Neuronal stem cell (in vitro differentiated cells): ENCODE results near the gene TMEM164.

Source experiments
- DNase-seq: peaks from one replicate; pipeline ENCODE4 v3.0.0-alpha.2; 2013; ENCODE audit warnings: low spot score
- H2AFZ ChIP-seq: one replicate; pipeline ENCODE4 v1.6.1; 2013; ENCODE audit warnings: mild to moderate bottlenecking, low read length, inconsistent platforms
- H2AK5ac ChIP-seq: 2 replicates; pipeline ENCODE4 v1.6.1; 2013; ENCODE audit warnings: low read depth, mild to moderate bottlenecking, inconsistent platforms, low read length, moderate library complexity, mixed read lengths
- H2BK120ac ChIP-seq: 2 replicates; pipeline ENCODE4 v1.6.1; 2013; ENCODE audit warnings: low read depth, mild to moderate bottlenecking, inconsistent platforms, low read length, moderate library complexity, mixed read lengths
- H2BK12ac ChIP-seq: one replicate; pipeline ENCODE4 v1.6.1; 2013; ENCODE audit warnings: low read length, inconsistent platforms
- H2BK15ac ChIP-seq: 2 replicates; pipeline ENCODE4 v1.6.1; 2013; ENCODE audit warnings: mild to moderate bottlenecking, low read length, inconsistent platforms, mixed read lengths
- H2BK5ac ChIP-seq: one replicate; pipeline ENCODE4 v1.6.1; 2013; ENCODE audit warnings: inconsistent platforms, mild to moderate bottlenecking, low read length, moderate library complexity
- H3K14ac ChIP-seq: one replicate; pipeline ENCODE4 v1.6.1; 2013; ENCODE audit warnings: low read length, inconsistent platforms
- H3K18ac ChIP-seq: 2 replicates; pipeline ENCODE4 v1.6.1; 2013; ENCODE audit warnings: low read length, inconsistent platforms
- H3K23ac ChIP-seq: 2 replicates; pipeline ENCODE4 v1.6.1; 2013; ENCODE audit warnings: low read depth, mild to moderate bottlenecking, mixed read lengths, low read length, inconsistent platforms; ENCODE audit not compliant: poor library complexity
- H3K27ac ChIP-seq: replicated peaks from 3 replicates; pipeline ENCODE4 v1.5.1; 2013; ENCODE audit warnings: low read length, inconsistent platforms
- H3K27me3 ChIP-seq, 3 experiments: 2 replicates each; pipeline ENCODE4 v1.6.1; 2013; ENCODE audit warnings: low read length in 3 of 3, mild to moderate bottlenecking in 2 of 3, inconsistent platforms in 1 of 3, low read depth in 1 of 3, mixed read lengths in 1 of 3, moderate library complexity in 1 of 3; ENCODE audit not compliant: control insufficient read depth in 3 of 3, insufficient read depth in 3 of 3
- H3K36me3 ChIP-seq, 2 donors: replicated peaks in 1 of 2; 2 replicates each; pipeline ENCODE4 v1.6.1; 2013; ENCODE audit warnings: low read length in 2 of 2; ENCODE audit not compliant: control insufficient read depth in 2 of 2, insufficient read depth in 2 of 2
- H3K4ac ChIP-seq: 2 replicates; pipeline ENCODE4 v1.6.1; 2013; ENCODE audit warnings: inconsistent platforms, mild to moderate bottlenecking, low read length, moderate library complexity
- H3K4me1 ChIP-seq, 2 donors: 1 replicate in 1 of 2; 2 replicates in 1 of 2; pipeline ENCODE4 v1.6.1; 2013; ENCODE audit warnings: low read length in 2 of 2, low read depth in 1 of 2; ENCODE audit not compliant: control insufficient read depth in 2 of 2, insufficient read depth in 1 of 2
- H3K4me2 ChIP-seq: one replicate; pipeline ENCODE4 v1.6.1; 2013; ENCODE audit warnings: mild to moderate bottlenecking, low read length, inconsistent platforms; ENCODE audit not compliant: insufficient read depth, poor library complexity, severe bottlenecking
- H3K4me3 ChIP-seq, 2 donors: 2 replicates each; pipeline ENCODE4 v1.5.1; 2013; ENCODE audit warnings: low read length in 2 of 2, mild to moderate bottlenecking in 2 of 2, inconsistent platforms in 1 of 2, moderate library complexity in 1 of 2
- H3K79me1 ChIP-seq: one replicate; pipeline ENCODE4 v1.6.1; 2013; ENCODE audit warnings: low read depth, mild to moderate bottlenecking, inconsistent platforms, low read length, moderate library complexity
- H3K9ac ChIP-seq: one replicate; pipeline ENCODE4 v1.6.1; 2013; ENCODE audit warnings: mild to moderate bottlenecking, low read depth, low read length, inconsistent platforms; ENCODE audit not compliant: poor library complexity
- H3K9me3 ChIP-seq, 2 donors: replicated peaks in 1 of 2; 2 replicates each; pipeline versions ENCODE3 to v1.6.1; 2013; ENCODE audit warnings: low read length in 2 of 2, mild to moderate bottlenecking in 2 of 2, inconsistent platforms in 1 of 2, low read depth in 1 of 2, mixed read lengths in 1 of 2, moderate library complexity in 1 of 2; ENCODE audit not compliant: control insufficient read depth in 2 of 2, insufficient read depth in 1 of 2
- H4K8ac ChIP-seq: one replicate; pipeline ENCODE4 v1.6.1; 2013; ENCODE audit warnings: low read depth, mild to moderate bottlenecking, inconsistent platforms, low read length, moderate library complexity
- H4K91ac ChIP-seq: one replicate; pipeline ENCODE4 v1.6.1; 2013; ENCODE audit warnings: low read length, low read depth, mild to moderate bottlenecking, inconsistent platforms; ENCODE audit not compliant: poor library complexity
- WGBS, 2 donors: extraction: QIAGEN DNeasy Blood & Tissue Kit; methylation state at CpG; one replicate each; pipeline ENCODE4 v1.1.7; 2013; ENCODE audit warnings: missing lambda C conversion rate in 2 of 2, mixed read lengths in 1 of 2; ENCODE audit not compliant: insufficient read length in 2 of 2, insufficient replicate concordance in 1 of 2; ENCODE audit errors: extremely low coverage in 2 of 2; 5-methylcytosine and 5-hydroxymethylcytosine counted together

The TMEM164 gene

DNA sequence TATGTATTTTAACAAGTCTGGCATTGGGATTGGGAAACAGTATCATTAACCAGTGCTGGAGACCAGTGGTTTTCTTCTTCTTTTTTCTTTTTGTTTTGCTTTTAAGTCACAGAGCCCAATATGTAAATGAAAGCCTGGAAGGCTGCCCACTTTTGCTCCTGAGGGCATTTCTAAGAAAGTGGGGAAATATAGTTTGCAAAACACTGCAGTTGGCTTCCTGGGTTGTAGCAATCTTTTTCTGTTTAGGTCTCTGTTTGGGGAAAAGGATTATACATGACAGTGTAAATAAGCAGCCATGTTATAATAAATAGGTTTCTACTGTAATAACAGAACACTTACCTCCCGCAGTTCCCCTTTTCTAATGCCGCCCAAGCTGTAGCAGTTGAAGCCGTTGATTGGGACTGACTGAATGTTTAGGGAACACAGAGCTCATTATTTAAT is 105.5 kb downstream of the TMEM164 start:
- no peak for DNase-seq
- H3K9me3 ChIP-seq = no peaks in the 10 kb centered on the region

DNA sequence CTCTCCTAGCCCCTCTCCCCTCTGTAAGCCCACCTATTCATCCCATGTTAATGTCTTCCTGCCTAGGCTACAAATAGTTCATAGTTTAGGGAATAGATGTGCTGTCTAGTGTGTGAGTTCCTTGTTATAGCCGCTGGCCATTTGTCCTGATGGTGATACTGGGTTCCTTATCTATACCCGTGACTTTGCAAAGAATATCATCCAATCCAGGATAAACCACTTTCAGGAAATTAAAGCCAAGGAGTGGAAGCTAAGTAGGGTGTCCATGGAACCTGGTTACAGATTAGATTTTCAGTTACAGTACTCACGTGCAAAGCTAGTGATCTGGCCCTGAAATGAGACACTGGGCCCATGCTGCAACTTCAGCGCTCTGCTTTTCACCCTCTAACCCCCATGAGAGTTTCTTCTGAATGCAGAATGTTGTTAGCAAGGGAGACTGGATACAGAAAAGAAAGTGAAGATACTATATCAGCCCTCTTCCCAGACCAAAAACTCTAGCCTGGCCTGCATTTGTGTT is 111.4 kb downstream of the TMEM164 start:
- no peak overlapping the region for H3K14ac ChIP-seq

More for the DNA sequence above, 105.5 kb downstream of the TMEM164 start:
- no peak overlapping the region for H2BK15ac ChIP-seq
- H2BK120ac ChIP-seq = no peak overlapping the region
- no peak overlapping the region for H3K4me3 ChIP-seq
- WGBS, 2 donors = no CpG with 5 or more reads among the region's 3 CpGs
- no peaks in the 10 kb centered on the region for H3K4me1 ChIP-seq
- no peak overlapping the region for H4K8ac ChIP-seq
- H3K9ac ChIP-seq = no peak overlapping the region
- H3K4me2 ChIP-seq = no peak overlapping the region
- H3K27ac ChIP-seq = no peak overlapping the region
- no peak overlapping the region for H2BK5ac ChIP-seq
- H3K23ac ChIP-seq = no peak overlapping the region
- H3K36me3 ChIP-seq = no peaks in the 10 kb centered on the region
- no peak overlapping the region for H3K14ac ChIP-seq
- H4K91ac ChIP-seq = no peak overlapping the region
- H2AK5ac ChIP-seq = no peak overlapping the region
- H2AFZ ChIP-seq = no peak overlapping the region
- no peak overlapping the region for H2BK12ac ChIP-seq
- no peak overlapping the region for H3K18ac ChIP-seq
- H3K27me3 ChIP-seq = no peaks in the 10 kb centered on the region
- no peaks in the 10 kb centered on the region for H3K79me1 ChIP-seq
- H3K4ac ChIP-seq = no peak overlapping the region

DNA sequence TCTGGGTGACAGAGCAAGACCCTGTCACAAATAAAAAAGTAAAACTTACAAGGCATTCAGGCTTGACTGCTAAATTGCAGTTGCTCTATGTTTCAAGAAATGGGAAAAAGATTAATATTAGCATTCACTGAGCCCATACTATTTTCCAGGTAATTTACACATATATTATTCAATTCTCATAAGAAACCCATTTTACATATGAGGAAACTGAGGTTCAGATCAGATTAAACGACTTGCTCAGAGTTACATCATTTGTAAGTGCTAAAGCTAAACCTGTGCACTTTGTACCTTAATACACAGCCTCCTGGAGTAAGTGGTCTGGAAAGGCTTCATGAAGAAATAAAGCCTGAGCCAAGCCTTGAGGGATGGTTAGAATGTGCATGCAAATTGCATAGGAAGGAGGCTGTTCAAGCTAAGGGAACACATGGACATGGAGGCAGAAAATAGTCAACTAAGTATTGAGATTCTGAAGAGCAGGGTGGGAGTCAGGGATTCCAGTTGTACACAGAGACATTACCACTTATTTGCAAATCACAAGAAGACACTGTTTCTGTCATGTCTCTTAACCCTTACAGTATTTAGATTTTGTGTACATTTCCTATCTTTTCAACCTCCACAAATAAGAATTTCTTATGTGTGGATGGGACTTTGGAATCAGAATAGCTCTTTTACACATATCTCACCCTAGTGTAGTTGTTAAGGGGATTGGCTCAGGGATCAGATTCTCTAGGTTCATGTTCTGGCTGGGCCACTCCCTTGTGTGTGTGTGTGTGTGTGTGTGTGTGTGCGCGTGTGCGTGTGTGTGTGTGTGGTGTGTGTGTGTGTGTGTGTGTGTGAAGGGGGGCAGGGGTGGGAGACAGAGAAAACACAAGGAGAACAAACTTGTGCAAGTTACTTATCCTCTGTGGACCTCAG is 113.4 kb downstream of the TMEM164 start:
- Histone ChIP-seq H3K9ac (no peak overlapping the region), H3K4ac (no peak overlapping the region), H3K4me1 (no peaks in the 10 kb centered on the region), H4K91ac (no peak overlapping the region), H2AFZ (no peak overlapping the region), H2AK5ac (no peak overlapping the region), H3K9me3 (no peaks in the 10 kb centered on the region), H4K8ac (no peak overlapping the region), H3K79me1 (no peaks in the 10 kb centered on the region), H3K27me3 (no peaks in the 10 kb centered on the region), H2BK5ac (no peak overlapping the region), H3K4me2 (no peak overlapping the region), H3K27ac (no peak overlapping the region), H3K18ac (no peak overlapping the region), H2BK120ac (no peak overlapping the region), H3K14ac (no peak overlapping the region), H2BK15ac (no peak overlapping the region), H3K36me3 (no peaks in the 10 kb centered on the region), H2BK12ac (no peak overlapping the region), H3K23ac (no peak overlapping the region), H3K4me3 (no peak overlapping the region)
- no CpG with 5 or more reads among the region's 4 CpGs for WGBS, 2 donors
- DNase-seq = no peak

More for the DNA sequence above, 111.4 kb downstream of the TMEM164 start:
- H2BK15ac ChIP-seq = no peak overlapping the region
- H3K27ac ChIP-seq = no peak overlapping the region
- WGBS, 2 donors = no CpG with 5 or more reads among the region's 4 CpGs
- H3K79me1 ChIP-seq = no peaks in the 10 kb centered on the region
- no peak overlapping the region for H2BK120ac ChIP-seq
- H3K4me2 ChIP-seq = no peak overlapping the region
- H3K4me3 ChIP-seq = no peak overlapping the region
- no peak overlapping the region for H4K91ac ChIP-seq
- no peaks in the 10 kb centered on the region for H3K4me1 ChIP-seq
- no peak overlapping the region for H2AK5ac ChIP-seq
- no peak overlapping the region for H3K18ac ChIP-seq
- no peaks in the 10 kb centered on the region for H3K36me3 ChIP-seq
- H3K23ac ChIP-seq = no peak overlapping the region
- H2BK12ac ChIP-seq = no peak overlapping the region
- no peak overlapping the region for H3K4ac ChIP-seq
- H4K8ac ChIP-seq = no peak overlapping the region
- no peak overlapping the region for H2BK5ac ChIP-seq
- H2AFZ ChIP-seq = no peak overlapping the region
- no peaks in the 10 kb centered on the region for H3K27me3 ChIP-seq
- H3K9ac ChIP-seq = no peak overlapping the region
- H3K9me3 ChIP-seq = no peaks in the 10 kb centered on the region
- no peak for DNase-seq

DNA sequence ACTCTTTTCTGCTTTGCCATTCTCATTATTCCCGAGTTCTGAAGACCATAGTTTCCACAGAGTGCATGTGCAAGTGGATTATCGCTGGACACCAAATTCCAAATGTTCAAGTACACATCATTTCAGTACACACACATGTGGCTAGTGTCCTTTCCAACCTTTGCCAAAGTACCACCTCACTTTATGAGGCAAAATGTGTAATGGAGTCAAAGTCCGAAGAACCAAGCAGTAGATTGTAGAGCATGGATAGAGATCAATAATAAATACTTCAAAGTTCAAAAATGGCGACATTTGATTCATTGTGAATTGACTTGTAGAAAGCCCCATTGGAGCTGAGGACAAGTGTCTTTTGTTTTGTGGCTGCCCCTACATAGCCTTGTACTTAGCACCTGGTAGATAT is 115.6 kb downstream of the TMEM164 start:
- no peak overlapping the region for H3K9ac ChIP-seq
- no peaks in the 10 kb centered on the region for H3K27me3 ChIP-seq
- H4K8ac ChIP-seq = no peak overlapping the region
- no peak overlapping the region for H2AK5ac ChIP-seq
- H2BK120ac ChIP-seq = no peak overlapping the region
- no peak overlapping the region for H3K18ac ChIP-seq
- no peaks in the 10 kb centered on the region for H3K36me3 ChIP-seq
- H2BK5ac ChIP-seq = no peak overlapping the region
- no peak overlapping the region for H2AFZ ChIP-seq
- H3K4me3 ChIP-seq = no peak overlapping the region
- no peak overlapping the region for H3K27ac ChIP-seq
- WGBS, 2 donors = no CpG with 5 or more reads among the region's 4 CpGs
- no peak overlapping the region for H2BK12ac ChIP-seq
- no peak overlapping the region for H3K4me2 ChIP-seq
- no peak overlapping the region for H4K91ac ChIP-seq
- H3K79me1 ChIP-seq = no peaks in the 10 kb centered on the region
- no peak for DNase-seq
- no peak overlapping the region for H3K4ac ChIP-seq
- H3K23ac ChIP-seq = no peak overlapping the region
- no peaks in the 10 kb centered on the region for H3K9me3 ChIP-seq
- H2BK15ac ChIP-seq = no peak overlapping the region
- H3K4me1 ChIP-seq = no peaks in the 10 kb centered on the region
- H3K14ac ChIP-seq = no peak overlapping the region
